ENCODE measurements around the gene MPEG1. TPM values are rescaled to one million over a fixed set of nuclear protein-coding genes. Genes with fewer than 3 reads are reported as not detected.
A peak's percentile ranks its signal among the peaks of the same experiment; 100 is the strongest.

MPEG1 gene
- total RNA-seq, 1 experiment from 2014 or later = not detected

DNA sequence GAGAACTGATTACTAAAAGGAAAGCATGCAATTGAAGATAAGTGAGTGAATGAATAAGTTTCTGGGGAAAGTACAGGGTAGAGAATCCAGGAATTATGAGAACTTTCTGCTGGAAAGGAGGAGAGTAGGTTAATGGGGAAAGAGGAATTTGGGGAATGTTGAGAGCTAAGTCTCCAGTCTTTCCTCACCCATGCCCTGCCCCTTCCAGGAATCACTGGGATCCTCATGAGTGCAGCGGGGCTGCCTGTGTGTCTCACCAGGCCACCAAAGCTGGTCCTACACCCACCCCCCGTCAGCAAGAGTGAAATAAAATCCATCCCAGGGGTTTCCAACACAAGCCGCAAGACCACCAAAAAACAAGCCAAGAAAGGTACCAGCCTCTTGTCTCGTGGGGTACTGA is 23.8 kb downstream of the MPEG1 start:
- POLR2A ChIA-PET = interaction anchor here (0.5 to 0.8 kb wide), 2 partner anchors 15 to 18 kb away, joined by 3 to 4 read pairs; no protein-coding TSS in a partner anchor
- CTCF ChIA-PET = interaction anchor here (4.3 to 5.9 kb wide), 2 partner anchors 13 to 16 kb away, joined by 24 to 304 read pairs; partner anchors contain the start of gene DTX4
- intact Hi-C loops (cut with micrococcal nuclease; ENCODE audit: unreplicated experiment) = no loop called here
- no TSS peak for BruUV-seq (replicated peaks)
- H3K9me3 ChIP-seq = no peaks in the 10 kb centered on the region
- Mint-ChIP-seq H3K27me3 (ENCODE audit: insufficient read depth, unreplicated experiment) (no peaks in the 10 kb centered on the region), H3K27ac (ENCODE audit: unreplicated experiment) (peak overlapping the region; percentile 93), H3K4me1 (ENCODE audit: low read depth, unreplicated experiment) (peaks cover 52% of the 10 kb centered on the region), H3K9me3 (ENCODE audit: unreplicated experiment) (no peaks in the 10 kb centered on the region), H3K36me3 (ENCODE audit: insufficient read depth, unreplicated experiment) (peaks cover 93% of the 10 kb centered on the region), H3K4me3 (ENCODE audit: unreplicated experiment) (peak overlapping the region; percentile 34)
- peaks cover 66% of the 10 kb centered on the region for H3K4me1 ChIP-seq
- no peak for DNase-seq
- H3K27me3 ChIP-seq (replicated peaks; ENCODE audit: control insufficient read depth, insufficient read depth, low read length) = no peaks in the 10 kb centered on the region
- peaks cover 12% of the 10 kb centered on the region for H3K36me3 ChIP-seq (ENCODE audit: control insufficient read depth, insufficient read depth, low read length)
- TF ChIP-seq, protein P1, sequence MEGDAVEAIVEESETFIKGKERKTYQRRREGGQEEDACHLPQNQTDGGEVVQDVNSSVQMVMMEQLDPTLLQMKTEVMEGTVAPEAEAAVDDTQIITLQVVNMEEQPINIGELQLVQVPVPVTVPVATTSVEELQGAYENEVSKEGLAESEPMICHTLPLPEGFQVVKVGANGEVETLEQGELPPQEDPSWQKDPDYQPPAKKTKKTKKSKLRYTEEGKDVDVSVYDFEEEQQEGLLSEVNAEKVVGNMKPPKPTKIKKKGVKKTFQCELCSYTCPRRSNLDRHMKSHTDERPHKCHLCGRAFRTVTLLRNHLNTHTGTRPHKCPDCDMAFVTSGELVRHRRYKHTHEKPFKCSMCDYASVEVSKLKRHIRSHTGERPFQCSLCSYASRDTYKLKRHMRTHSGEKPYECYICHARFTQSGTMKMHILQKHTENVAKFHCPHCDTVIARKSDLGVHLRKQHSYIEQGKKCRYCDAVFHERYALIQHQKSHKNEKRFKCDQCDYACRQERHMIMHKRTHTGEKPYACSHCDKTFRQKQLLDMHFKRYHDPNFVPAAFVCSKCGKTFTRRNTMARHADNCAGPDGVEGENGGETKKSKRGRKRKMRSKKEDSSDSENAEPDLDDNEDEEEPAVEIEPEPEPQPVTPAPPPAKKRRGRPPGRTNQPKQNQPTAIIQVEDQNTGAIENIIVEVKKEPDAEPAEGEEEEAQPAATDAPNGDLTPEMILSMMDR (IDR thresholded peaks at IDR 0.05; ENCODE audit: insufficient read depth in 1 of 2, low read depth in 1 of 2, low read length in 1 of 2, severe bottlenecking in 1 of 2, unreplicated experiment in 1 of 2) = no peak
- no peak overlapping the region for H3K4me3 ChIP-seq (ENCODE audit: low read depth, low read length)

DNA sequence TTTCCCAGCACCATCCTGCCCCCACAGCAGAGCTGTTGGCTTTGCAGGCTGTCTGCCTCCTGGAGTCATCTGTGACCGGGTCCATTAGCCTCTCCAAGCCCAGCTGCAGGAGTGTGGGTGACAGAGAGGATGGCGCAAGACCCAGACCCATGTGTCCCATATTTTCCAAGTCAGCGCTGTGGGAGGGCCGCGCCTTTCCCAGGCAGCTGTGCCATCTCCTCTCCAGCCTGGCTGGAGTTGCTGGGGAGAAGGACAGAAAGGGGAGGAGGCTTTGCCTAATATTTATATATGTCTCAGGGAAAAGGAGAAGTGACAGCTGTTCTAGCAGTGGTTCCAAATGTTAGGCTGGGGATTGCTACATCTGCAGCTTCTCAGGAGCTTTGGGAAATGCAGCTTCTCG is 25.1 kb downstream of the MPEG1 start:
- CTCF ChIA-PET = interaction anchor here (0.8 to 5.9 kb wide), 3 partner anchors 15 to 33 kb away, joined by 4 to 304 read pairs (median 24); partner anchors contain the start of gene DTX4
- H3K4me3 ChIP-seq (ENCODE audit: low read depth, low read length) = no peak overlapping the region
- no TSS peak for BruUV-seq (replicated peaks)
- no peaks in the 10 kb centered on the region for H3K9me3 Mint-ChIP-seq (ENCODE audit: unreplicated experiment)
- peak overlapping the region; percentile 93 for H3K27ac Mint-ChIP-seq (ENCODE audit: unreplicated experiment)
- no peaks in the 10 kb centered on the region for H3K27me3 ChIP-seq (replicated peaks; ENCODE audit: control insufficient read depth, insufficient read depth, low read length)
- H3K36me3 Mint-ChIP-seq (ENCODE audit: insufficient read depth, unreplicated experiment) = peaks cover 93% of the 10 kb centered on the region
- TF ChIP-seq, protein P1 (IDR thresholded peaks at IDR 0.05; ENCODE audit: insufficient read depth in 1 of 2, low read depth in 1 of 2, low read length in 1 of 2, severe bottlenecking in 1 of 2, unreplicated experiment in 1 of 2) = no peak
- no peak for DNase-seq
- no peaks in the 10 kb centered on the region for H3K9me3 ChIP-seq
- peak overlapping the region; percentile 24 for H3K4me3 Mint-ChIP-seq (ENCODE audit: unreplicated experiment)
- POLR2A ChIA-PET = no interaction called here
- H3K27me3 Mint-ChIP-seq (ENCODE audit: insufficient read depth, unreplicated experiment) = no peaks in the 10 kb centered on the region
- H3K4me1 Mint-ChIP-seq (ENCODE audit: low read depth, unreplicated experiment) = peaks cover 52% of the 10 kb centered on the region
- H3K4me1 ChIP-seq = peaks cover 75% of the 10 kb centered on the region
- intact Hi-C loops (cut with micrococcal nuclease; ENCODE audit: unreplicated experiment) = loop anchor here (2.0 kb wide), 1 partner anchor 13 kb away; no protein-coding TSS in a partner anchor
- H3K36me3 ChIP-seq (ENCODE audit: control insufficient read depth, insufficient read depth, low read length) = peaks cover 18% of the 10 kb centered on the region

DNA sequence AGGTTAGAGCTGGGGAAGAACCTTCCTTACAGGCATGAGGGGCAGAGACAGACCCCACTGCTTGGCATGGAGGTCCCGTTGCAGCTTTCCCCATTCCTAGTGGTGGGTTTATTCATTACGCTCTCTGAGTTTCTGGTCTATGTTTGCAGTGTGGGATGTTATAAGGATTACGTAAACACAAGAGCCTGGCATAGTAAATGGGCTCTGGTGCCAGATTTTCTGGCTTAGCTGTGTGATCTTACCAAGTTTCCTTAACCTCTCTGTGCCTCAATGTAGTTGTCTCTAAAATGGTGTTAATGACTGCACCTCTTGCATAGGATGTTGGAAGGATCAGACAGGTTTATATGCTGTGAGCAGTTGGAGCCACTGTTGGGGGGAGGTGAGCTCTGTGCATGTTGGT is 25.7 kb downstream of the MPEG1 start:
- TF ChIP-seq, protein P1 (IDR thresholded peaks at IDR 0.05; ENCODE audit: insufficient read depth in 1 of 2, low read depth in 1 of 2, low read length in 1 of 2, severe bottlenecking in 1 of 2, unreplicated experiment in 1 of 2) = no peak
- peaks cover 93% of the 10 kb centered on the region for H3K36me3 Mint-ChIP-seq (ENCODE audit: insufficient read depth, unreplicated experiment)
- CTCF ChIA-PET = interaction anchor here (2.1 to 5.9 kb wide), 3 partner anchors 12 to 15 kb away, joined by 11 to 304 read pairs (median 24); partner anchors contain the start of gene DTX4
- no TSS peak for BruUV-seq (replicated peaks)
- Histone ChIP-seq H3K27me3 (replicated peaks; ENCODE audit: control insufficient read depth, insufficient read depth, low read length) (no peaks in the 10 kb centered on the region), H3K4me3 (ENCODE audit: low read depth, low read length) (no peak overlapping the region), H3K9me3 (no peaks in the 10 kb centered on the region), H3K4me1 (peaks cover 80% of the 10 kb centered on the region), H3K36me3 (ENCODE audit: control insufficient read depth, insufficient read depth, low read length) (peaks cover 19% of the 10 kb centered on the region)
- no peak for DNase-seq
- H3K4me3 Mint-ChIP-seq (ENCODE audit: unreplicated experiment) = peak overlapping the region; percentile 24
- H3K9me3 Mint-ChIP-seq (ENCODE audit: unreplicated experiment) = no peaks in the 10 kb centered on the region
- H3K4me1 Mint-ChIP-seq (ENCODE audit: low read depth, unreplicated experiment) = peaks cover 52% of the 10 kb centered on the region
- H3K27ac Mint-ChIP-seq (ENCODE audit: unreplicated experiment) = peak overlapping the region; percentile 93
- intact Hi-C loops (cut with micrococcal nuclease; ENCODE audit: unreplicated experiment) = loop anchor here (2.0 kb wide), 1 partner anchor 14 kb away; no protein-coding TSS in a partner anchor
- POLR2A ChIA-PET = interaction anchor here (2.7 kb wide), 1 partner anchor 15 kb away, joined by 56 read pairs; the partner anchor contains the start of gene DTX4
- H3K27me3 Mint-ChIP-seq (ENCODE audit: insufficient read depth, unreplicated experiment) = no peaks in the 10 kb centered on the region

Data from Caco-2 (cell line).